HG03066 (cell line): ENCODE measurements around the gene CNN3.

ENCODE experiments used
- ATAC-seq: cut with Tn5 transposase; IDR thresholded peaks from one replicate; pipeline ENCODE4 v1.9.1; 2021; ENCODE audit warnings: low read depth; ENCODE audit not compliant: unreplicated experiment

The CNN3 gene

DNA sequence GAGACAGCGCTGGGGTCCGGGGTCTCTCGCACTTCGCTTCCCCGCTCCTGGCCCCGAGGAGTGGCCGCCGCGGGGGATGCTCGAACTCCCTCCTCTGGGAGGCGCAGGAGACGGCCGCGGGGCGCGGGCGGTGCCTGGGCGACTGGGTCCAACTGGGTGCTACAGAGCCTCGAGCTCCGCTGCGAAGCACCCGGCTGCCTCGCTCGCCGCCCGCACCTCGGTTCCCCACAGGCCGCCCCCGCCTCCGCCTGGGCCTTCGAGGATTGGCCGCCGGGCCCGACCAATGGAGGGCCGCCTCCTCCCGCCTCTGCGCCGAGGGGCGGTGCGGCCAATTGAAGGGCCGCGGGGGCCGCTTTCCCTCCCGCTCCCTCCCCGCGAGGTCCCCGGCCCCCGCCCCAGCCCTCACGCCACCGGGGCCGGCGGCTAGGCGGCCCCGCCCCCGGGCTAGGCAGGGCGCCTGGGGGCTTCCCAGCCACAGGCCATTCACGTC lies at the start of gene CNN3:
Gene CNN3 (minus strand): TSS at position 196 of the 490 bp plus-strand sequence. CDS start 216 bp downstream, outside the sequence.
- ATAC-seq = peak; percentile 77

DNA sequence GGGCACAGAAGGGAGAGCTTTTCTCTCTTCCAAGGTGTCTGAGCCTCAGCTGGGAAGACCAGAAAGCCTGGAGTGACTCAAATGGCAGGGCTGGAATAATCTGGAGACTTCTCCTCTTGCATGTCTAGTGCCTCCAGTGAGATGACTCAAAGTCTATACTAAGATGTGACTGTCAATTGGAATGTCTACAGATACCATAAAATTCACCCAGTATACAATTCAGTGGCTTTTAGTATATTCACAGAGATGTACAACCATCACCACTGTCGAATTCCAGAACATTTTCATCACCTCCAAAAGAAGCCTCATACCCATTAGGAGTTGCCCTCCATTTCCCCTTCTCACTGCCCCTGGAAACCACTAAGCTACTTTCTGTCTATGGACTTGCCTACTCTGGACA lies 47.9 kb upstream of the CNN3 start:
- no peak for ATAC-seq

DNA sequence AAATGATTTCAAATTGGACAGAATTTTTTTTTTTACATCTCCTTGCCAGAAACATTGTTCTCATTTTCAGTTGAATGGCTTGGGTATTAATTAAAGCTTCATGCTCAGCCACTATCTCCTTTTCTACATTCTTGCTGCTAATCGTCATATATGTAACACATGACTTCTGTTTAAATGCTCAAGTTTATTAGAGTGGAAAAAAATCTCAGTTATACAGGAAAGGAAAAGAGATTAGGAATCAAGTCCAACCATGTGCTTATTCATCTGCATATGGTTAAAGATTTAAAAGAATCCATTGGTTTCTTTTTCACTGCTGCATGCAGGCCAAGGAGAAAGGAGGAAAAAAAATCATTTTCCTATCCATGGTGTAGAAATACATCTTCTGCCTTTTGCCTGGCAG lies 47.3 kb upstream of the CNN3 start:
- no peak for ATAC-seq

DNA sequence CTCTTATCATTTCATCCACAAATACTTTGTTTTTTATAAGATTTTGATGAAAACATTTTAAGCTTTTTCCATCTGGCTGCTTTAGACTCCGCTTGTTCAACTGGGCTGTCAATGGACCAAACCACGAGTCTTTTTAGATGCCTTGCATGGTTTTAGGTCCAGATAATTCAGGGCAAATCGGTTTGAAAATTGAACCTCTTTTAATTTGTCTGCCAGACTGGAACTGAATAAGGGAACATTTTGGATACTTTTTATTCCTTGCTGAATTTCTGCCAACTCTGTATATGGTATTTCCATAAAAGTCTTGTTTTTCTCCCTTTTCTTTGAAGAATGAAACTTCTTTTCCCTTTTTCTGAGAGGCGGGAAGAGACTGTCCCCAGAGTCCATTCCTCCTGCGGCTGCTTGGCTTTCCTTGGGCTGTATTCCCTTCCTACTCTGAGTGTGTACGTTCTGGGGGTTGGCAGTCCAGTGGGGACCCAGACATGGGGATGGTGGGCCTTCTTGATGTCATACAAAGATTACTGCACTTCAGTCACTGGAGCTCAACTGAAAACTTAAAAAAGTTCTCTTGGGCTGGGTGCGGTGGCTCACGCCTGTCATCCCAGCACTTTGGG lies 46.5 kb upstream of the CNN3 start:
- no peak for ATAC-seq

DNA sequence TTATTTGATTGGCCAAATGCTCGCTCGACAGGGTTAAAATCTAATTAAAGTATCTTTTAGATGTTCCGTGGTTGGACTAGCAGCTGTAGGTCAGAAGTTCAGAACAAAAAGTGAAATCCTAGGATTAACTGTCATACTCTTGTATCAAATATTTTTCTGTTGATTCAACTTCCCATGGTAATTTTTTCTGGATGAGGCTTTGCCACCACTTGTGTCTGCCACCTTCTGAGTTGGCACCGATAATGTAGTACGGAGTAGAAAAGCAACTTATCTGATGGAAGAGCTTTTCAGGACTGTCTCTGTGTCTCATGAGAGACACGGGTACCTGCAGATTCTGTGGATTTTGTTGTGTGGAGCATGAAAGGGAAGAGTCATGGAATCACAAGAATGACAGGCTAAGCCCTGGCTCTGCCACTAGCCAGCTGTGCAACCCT lies 44.6 kb upstream of the CNN3 start:
- no peak for ATAC-seq

DNA sequence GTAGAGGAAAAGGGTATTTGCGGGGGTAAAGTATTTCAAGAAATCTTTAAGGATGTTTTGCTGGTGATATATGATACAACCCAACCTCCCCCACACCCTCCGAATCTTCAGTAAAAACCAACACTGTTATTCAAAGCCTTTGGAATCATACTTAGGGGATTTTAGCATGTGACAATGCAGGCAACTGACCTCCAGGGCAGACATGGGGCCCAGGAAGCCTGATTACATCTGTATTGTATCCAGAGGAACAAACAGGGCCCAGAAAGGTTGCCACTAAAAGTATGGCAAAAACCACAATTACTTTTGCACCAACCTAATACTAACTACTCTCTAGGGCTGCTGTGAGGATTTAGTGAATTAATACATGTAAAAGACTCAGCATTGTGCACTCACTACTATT lies 43.9 kb upstream of the CNN3 start:
- no peak for ATAC-seq

DNA sequence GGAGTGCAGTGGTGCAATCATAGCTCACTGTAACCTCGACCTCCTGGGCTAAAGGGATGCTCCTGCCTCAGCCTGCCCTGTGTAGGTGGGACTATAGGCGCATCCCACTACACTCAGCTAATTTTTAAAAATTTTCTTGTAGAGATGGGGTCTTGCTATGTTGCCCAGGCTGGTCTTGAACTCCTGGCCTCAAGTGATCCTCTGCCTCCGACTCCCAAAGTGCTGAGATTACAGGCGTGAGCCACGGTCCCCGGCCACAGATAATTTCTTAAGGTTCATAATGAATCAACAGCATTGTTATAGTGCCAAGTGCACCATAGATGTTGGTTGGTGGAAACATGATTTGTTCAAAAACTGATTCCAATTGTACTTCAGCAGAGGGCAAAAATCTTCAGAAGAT lies 42.2 kb upstream of the CNN3 start:
- no peak for ATAC-seq

DNA sequence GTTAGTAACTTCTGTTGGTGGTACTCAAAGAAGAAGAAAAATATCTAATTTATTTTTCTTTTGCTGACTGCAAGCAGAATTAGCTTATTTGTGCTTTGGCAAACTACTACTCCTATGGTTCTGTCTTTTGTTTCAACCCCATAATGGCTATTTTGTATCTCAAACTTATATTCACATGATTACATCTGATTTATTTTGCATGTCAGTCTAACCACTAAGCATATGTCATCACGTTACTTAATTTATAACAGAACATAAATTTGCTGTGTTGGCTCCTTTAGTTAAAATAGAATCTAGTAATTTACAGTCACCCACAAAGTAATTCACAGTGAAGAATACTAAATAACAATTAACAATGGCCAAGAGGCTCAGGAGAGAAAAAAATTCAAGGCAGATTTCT lies 39.1 kb upstream of the CNN3 start:
- no peak for ATAC-seq

DNA sequence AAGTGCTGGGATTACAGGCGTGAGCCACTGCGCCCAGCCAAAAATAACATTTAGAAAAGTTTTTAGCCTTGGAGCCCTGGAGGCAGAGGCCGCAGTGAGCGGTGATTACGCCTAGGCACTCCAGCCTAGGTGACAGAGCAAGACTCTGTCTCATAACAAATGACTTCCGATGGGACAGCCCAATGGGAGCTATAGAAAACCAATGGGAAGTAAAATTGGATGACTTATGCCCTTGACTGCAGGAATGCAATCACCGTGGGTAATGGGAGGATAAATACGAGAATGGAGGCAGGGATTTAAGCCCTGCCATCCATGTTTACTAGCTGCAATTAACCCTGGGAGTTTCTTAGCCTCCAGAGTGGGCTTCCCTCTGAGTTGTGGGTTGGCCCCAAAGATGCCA lies 37.0 kb upstream of the CNN3 start:
- no peak for ATAC-seq

DNA sequence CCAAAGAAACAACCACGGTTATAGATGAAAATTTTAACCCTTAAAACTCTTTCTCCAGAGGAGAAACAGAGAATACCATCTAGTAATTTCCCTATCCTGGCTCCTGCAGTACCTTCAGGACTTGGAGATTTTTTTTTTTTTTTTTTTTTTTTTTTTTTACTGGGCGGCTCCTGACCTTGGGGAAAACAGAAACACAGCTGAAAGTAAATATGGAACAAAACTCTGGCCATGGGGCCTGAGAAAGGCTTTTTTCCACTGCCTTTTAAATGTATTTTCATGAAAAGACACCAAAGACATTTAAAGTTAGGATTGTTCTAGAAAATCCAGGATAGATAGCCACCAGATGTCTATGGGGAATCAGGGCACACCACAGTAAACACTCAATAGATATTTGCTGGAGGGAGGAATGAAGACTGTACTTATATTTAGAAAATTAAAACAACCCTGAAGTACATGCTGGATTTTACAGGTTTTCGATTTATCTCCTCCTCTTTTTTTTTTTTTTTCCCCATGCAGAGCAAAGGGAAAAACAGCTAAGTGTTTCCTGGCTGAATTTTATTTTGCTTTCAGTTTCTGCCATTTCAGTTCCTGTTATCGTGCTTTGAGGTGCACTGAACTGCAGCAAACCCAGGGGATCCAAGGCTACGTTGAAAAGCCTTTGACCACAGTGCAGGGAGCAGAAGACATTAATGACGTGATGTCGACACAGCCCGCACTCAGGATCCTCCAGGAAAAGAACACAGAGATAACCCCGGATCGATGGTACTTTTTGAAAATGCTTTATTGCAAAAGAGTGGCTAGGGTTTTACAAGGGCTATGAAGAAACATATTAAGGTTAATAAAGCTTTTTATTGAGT lies 35.7 kb upstream of the CNN3 start:
- ATAC-seq = peak; percentile 93

DNA sequence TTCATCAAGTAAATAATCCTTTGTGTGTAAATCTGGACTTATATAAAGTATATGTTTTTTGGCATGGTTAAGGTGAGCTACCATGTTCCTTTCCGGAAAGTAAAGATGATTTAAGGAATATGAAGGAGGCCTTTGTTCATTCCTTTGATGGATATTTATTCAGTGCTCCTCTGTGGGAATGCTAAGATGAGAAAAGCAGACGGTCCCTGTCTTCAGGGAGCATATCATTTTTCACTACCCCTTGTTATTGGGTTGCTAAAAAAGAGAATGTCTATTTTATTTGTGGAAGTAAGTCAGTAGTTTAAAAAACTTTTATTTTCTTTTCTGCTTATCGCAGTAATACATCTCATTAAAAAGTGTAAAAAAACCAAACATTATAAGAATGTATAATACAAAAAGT lies 35.1 kb upstream of the CNN3 start:
- ATAC-seq = no peak

DNA sequence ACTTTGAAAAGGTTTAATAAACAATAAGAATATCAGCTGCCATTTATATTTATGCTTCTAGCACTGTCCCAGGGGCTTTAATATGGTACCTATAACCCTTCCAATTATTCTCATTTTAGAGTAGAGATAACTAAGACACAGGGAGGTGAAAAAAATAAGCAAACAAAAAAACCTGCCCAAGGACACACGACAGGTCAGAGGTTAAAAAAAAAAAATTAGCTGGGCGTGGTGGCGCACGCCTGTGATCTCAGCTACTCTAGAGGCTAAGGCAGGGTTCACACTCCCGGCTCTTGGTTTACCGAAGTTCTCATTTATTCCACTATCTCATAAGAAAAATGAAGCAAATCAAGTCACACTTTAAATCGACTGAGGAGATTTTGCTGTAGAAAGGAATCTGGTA lies 34.7 kb upstream of the CNN3 start:
- no peak for ATAC-seq

DNA sequence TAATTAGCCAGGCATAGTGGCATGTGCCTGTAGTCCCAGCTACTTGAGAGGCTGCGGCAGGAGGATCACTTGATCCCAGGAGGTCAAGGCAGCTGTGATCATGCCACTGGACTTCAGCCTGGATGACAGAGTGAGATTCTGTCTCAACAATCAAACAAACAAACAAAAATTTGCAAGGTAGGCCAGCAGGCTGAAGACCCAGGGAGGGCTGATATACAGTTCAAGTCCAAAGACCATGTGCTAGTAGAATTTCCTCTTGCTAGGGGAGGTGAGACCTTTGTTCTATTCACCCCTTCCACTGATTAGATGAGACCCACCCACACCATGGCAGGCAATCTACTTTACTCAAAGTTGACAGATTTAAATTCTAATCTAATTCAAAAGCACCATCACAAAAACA lies 31.2 kb upstream of the CNN3 start:
- ATAC-seq = no peak

DNA sequence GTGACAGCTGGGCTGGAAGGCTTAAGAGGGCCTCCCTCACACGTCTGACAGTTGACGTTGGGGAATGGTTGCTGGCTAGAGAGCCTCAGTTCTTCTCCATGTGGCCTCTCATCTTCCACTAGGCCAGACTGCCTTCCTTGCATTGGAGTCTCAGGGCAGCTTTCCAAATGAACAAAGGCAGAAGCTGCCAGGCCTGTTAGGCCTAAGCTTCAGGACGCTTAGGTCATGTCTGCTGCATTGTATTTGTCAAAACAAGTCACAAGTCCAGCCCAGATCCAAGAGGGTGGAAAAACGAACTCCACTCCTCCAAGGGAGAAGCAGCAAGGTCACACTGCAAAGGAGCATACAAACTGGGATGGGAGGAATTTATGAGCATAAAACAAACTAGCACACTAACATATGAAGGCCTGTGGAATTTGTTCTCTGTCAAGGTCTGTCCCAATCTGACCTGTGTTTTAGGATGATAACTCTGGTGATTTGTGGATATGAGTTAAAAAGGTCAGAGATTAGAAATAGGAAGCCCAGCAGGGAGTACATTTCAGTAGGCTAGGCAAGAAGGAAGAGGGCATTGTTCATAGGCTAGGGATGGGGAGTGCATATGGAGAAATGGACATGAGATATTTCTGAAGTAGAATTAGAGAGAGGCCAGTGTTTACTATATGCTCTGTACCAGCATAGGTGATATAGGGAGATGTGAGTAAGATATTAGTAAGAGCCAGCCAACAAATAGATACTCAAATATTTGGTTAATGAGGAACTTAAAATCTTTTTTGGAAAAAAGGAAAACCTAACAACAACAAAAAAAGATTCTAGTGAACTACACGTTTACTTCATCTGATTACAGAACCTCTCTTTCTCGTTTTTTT lies 29.1 kb upstream of the CNN3 start:
- no peak for ATAC-seq

DNA sequence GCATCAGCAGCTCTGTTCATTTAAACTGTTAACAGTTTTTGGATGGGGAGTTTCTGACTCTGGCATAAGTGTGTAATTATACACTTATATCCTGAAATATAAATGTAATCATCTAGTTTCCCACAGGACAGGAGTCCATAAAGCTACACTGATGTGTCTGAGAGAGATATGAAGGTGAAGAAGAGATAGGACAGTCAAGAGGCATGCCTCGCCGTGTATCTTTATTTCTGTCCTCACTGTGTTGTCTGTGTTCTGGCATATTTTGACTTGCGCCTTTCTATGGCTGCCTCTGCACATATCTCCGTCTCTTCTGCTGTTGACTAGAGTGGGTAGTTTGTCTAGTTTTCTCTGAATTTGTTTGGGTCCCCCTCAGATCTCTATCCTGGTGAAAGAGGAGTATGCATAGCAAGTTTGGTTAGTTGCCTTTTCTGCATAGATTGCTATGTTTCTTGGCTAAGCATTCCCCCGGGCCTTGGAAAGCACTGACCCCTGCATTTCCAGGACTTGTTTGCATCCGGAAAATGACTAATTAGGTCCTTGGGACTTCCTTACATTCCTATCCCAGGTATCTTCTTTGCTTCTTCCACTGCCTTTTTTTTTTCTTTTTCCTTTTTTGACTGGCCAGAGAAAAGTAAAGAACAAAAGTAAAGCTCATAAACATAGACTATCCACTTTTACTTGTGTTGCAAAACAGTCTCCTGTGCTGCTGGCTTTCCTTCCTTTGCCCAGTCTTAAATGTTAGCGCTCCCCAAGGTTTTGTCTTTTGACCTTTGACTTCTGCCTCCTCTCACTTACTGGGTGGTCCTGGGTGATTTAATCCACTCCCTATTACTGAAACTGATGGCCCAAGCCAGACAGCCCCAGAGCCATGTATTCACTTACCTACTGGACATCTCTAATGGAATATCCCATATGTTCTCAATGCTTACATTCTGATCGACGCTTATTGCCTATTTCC lies 27.6 kb upstream of the CNN3 start:
- ATAC-seq = no peak

DNA sequence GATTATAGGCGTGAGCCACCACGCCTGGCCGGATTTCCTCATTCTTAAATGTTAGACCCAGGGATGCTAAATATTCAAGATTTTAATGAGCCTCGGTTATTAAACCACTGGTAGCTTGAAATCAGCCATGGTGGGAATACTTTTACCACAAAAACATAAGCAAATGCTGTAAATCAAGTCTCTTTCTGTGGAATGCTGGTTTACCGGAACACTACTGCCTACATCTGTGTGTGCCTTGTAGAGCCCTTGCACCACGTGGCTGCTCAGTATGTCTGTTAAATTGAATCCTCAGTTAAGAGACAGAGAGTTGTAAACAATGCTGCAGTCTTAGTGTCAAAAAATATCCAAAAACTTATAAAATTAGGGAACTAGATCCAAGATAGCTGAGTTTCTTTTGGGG lies 26.8 kb upstream of the CNN3 start:
- no peak for ATAC-seq

DNA sequence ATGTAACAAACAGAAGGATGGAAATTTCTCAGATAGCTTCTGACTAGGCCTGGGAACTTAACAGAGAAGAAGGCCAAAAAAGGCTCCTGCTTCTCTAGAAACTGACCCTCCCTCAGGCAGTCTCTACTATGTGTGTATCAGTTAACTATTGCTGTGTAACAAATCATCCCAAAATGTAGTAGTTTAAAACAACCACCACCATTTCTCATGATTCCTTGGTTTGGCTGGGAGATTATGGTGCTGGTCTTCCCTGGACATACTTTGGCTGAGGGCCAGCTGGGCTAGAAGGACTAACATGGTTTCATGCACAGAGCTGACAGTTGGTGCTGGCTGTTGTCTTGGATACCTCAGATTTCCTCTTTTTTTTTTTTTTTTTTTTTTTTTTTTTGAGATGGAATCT lies 26.2 kb upstream of the CNN3 start:
- ATAC-seq = no peak

DNA sequence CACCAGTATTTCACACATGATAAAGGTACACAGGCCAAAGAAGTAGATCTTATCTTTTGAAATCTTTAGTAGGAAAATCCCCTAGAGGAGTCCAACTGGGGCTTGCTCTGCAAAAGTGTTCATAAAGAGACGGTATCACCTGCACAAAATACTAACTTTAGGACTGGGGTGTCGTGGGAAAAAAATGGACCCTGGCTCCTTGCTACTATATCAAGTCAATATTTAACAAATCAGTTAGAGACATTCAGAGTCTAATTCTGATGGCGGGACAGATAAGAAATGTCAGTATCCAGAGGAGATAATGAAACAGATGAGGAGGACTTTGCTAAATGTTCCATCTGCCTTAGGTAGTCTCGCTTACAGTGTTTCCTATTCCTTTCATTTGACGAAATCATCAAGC lies 25.6 kb upstream of the CNN3 start:
- no peak for ATAC-seq

DNA sequence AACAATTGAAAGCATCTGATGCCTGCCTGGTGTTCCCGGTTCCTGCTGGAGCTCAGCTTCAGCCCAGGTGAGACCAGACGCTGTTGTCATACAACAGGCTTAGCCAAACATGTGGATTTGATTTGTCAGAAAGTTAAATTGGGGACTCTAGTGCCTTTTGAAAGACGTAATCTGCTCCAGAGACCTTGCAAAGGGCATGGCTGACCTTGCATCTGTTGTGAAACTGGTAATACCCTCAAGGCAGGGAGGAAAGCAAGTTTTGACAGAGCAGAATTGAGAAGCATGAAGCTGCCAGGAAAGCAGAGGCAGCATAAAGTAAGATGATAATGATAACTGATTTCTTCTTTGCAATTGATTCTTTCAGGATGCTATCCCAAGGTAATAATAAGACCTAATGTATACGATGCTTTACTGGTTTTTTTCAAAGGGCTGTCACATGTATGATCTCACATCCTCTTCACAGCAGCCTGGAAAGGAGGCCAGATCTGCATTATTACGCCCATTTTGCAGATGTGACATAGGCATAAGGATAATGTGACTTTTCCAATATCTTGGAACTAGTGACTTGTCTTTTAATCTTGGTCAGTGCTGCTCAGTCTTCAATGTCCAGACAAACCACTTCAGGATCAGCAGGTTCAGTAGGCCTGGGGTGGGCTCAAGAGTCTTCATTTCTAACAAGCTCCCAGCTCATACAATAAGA lies 24.7 kb upstream of the CNN3 start:
- ATAC-seq = no peak
